Epithelial cell of esophagus (primary cell): ENCODE data around the gene LCOR.

Source experiments
- DNase-seq: peaks from one replicate; pipeline ENCODE4 v3.0.0; 2010; ENCODE audit warnings: low read depth
- H3K4me3 ChIP-seq: 2 replicates; pipeline ENCODE4 v1.5.1; 2011; ENCODE audit warnings: mild to moderate bottlenecking, low read length, control low read depth
- TF ChIP-seq, protein P1 (sequence below): IDR thresholded peaks from 2 replicates; pipeline ENCODE4 v1.5.1; 2011; ENCODE audit warnings: low read depth, mild to moderate bottlenecking, low read length, control low read depth, inconsistent platforms; ENCODE audit not compliant: insufficient read depth; ENCODE audit errors: missing control alignments

LCOR gene

DNA sequence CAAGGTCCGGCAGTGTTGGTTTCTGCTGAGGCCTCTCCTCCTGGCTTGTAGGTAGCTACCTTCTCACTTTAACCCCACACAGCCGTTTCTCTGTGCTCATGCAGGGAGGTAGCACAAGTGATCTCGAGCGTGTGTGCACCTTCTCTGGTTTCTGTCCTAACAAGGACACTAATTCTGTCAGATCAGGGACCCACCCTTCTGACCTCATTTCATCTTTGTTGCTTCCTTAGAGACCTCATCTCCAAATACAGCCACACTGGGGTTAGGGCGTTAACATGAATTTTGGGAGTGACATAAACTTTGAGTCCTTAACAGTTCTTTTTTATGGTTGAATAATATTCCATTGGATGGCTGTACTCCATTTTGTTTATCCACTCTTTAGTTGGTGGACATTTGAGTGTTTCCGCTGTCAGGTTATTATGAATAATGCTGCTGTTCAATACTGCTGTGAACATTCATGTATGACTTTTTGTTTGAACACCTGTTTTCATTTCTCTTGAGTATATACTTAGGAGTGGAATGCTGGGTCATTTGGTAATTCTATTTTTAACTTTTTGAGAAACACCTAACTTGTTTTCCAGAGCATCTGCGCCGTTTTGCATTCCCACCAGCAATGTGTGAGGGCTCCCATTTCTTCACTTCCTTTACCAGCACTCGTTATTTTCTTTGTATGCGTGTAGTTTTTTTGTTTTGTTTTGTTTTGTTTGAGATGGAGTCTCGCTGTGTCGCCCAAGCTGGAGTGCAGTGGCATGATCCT lies 57.5 kb downstream of the LCOR start:
- no peak overlapping the region for H3K4me3 ChIP-seq
- no peak for DNase-seq
- TF ChIP-seq, protein P1, sequence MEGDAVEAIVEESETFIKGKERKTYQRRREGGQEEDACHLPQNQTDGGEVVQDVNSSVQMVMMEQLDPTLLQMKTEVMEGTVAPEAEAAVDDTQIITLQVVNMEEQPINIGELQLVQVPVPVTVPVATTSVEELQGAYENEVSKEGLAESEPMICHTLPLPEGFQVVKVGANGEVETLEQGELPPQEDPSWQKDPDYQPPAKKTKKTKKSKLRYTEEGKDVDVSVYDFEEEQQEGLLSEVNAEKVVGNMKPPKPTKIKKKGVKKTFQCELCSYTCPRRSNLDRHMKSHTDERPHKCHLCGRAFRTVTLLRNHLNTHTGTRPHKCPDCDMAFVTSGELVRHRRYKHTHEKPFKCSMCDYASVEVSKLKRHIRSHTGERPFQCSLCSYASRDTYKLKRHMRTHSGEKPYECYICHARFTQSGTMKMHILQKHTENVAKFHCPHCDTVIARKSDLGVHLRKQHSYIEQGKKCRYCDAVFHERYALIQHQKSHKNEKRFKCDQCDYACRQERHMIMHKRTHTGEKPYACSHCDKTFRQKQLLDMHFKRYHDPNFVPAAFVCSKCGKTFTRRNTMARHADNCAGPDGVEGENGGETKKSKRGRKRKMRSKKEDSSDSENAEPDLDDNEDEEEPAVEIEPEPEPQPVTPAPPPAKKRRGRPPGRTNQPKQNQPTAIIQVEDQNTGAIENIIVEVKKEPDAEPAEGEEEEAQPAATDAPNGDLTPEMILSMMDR, result no peak

DNA sequence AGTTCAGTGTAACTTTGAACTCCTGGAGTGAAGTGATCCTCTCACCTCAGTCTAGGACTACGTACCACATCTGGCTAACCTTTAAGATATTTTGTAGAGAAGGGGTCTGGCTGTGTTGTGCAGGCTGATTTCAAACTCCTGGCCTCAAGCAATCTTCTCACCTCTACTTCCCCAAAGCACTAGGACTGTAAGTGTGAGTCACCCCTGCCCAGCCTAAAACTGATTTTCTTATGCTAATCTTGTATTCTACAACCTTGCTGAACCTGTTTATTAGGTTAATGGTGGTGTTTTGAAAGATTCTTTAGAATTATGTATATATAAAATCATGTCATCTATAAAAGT lies 58.0 kb downstream of the LCOR start:
- TF ChIP-seq, protein P1, result no peak

DNA sequence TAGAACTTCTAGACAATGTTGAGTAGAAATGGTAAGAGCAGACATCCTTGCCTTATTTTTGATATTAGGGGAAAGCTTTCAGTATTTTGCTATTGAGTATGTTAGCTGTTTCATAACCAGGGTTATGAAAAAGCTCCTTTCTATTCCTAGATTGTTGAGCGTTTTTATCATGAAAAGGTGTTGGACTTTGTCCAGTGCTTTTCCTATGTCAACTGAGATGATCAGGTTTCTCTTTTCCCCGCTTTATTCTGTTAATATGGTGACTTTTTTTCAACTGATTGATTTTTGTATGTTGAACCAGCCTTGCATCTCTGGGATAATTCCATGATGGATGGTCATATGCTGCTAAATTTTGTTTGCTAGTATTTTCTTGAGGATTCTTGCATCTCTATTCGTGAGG lies 58.5 kb downstream of the LCOR start:
- TF ChIP-seq, protein P1, result no peak
- H3K4me3 ChIP-seq, result no peak overlapping the region

More for the DNA sequence above, 58.0 kb downstream of the LCOR start:
- no peak overlapping the region for H3K4me3 ChIP-seq
- DNase-seq, result peak; percentile 86

DNA sequence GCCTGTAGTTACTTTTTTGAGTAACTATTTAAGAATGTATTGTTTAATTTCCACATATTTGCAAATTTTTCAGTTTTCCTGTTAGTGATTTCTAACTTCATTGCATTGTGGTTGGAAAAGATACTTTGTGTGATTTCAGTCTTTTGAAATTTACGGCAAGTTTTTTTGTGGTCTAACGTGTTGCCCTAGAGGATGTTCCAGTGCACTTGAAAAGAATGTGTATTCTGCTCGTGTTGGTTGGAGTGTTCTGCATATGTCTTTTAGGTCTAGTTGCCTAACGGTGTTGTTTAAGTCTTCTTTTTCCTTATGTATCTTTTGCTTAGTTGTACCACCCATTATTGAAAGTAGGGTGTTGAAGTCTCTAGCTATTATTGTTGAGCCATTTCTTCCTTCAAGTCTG lies 59.7 kb downstream of the LCOR start:
- H3K4me3 ChIP-seq, result no peak overlapping the region
- TF ChIP-seq, protein P1, result no peak
- no peak for DNase-seq

More for the DNA sequence above, 58.5 kb downstream of the LCOR start:
- DNase-seq, result no peak

DNA sequence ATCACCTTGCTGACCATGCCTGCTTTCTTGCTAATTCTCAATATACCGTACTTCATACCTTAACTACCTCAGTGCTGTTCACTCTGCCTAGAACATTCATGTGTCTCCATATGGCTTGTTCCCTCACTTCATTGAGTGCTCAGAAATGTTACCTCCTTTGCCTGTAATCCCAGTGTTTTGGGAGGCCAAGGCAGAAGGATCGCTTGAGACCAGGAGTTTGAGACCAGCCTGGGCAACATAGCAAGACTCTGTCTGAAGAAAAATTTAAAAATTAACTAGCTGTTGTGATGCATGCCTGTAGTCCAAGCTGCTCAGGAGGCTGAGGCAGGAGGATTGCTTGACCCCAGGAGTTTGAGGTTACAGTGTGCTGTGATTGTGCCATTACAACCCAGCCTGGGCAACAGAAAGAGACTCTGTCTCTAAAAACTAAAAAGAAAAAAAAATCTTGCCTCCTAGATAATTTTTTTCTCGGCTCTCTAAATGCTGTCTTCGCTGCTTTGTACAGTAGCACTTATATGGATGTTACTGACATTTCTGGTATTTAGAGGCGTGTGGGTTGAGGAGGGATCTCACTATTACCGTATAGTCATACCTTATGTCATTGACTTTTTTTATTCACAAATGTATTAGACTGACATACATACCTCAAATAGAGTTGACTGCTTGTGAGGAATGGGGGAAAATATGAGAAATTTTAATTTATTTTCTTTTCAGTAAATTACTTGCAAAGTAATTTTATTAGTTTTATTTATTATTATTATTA lies 63.7 kb downstream of the LCOR start:
- DNase-seq, result no peak
- TF ChIP-seq, protein P1, result no peak
- no peak overlapping the region for H3K4me3 ChIP-seq

DNA sequence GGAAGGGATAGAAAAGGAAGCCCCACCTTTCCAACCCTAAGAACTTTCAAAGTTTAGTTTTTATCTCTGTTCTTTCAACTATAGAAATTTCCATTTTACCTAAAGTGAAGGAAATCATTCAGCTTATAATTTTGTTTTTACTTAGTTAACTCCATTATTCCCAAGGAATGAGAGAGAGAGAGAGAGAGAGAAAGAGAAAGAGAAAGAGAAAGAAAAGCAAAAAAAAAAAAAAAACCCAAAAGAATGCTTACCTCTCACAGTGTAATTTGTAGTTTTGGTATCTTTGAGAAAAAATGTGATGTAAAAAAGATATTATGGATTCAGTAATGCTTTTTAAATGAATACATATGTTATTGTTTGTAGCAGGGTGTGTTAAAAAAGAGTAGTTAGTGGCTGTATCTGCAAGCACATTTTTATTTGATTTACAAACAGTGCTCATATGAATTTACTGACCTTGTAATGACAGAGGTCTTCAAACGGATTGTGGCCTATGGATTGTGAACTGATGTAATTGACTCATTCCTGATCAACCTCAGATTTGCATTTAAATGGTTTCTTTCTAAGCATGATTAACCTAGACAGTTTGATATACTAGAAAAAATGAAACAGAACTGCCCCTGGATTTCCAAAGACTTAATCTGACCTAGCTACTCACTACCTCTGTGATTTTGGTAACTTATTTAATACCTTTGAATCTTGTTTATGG lies 64.9 kb downstream of the LCOR start:
- no peak overlapping the region for H3K4me3 ChIP-seq
- TF ChIP-seq, protein P1, result no peak
- DNase-seq, result no peak
